SK-N-SH treated with all-trans-retinoic acid at 6 μM for 48 hours (cell line): ENCODE results near the gene BICC1.

Experiments
- ARNTL ChIP-seq: fragments of 450-650 bp; formaldehyde crosslinking; IDR thresholded peaks from 2 replicates; pipeline ENCODE4 v1.5.0; 2020; ENCODE audit warnings: low read depth, mild to moderate bottlenecking, moderate library complexity, borderline replicate concordance
- BACH2 ChIP-seq: fragments of 250-450 bp; sonication (Bioruptor Pico); IDR thresholded peaks from 2 replicates; pipeline ENCODE4 v1.9.0; 2021; ENCODE audit warnings: mild to moderate bottlenecking, borderline replicate concordance
- ESRRG ChIP-seq: fragments of 250-450 bp; sonication (Bioruptor Pico); IDR thresholded peaks from 2 replicates; pipeline ENCODE4 v1.6.1; 2021; ENCODE audit warnings: mild to moderate bottlenecking
- PATZ1 ChIP-seq: fragments of 250-450 bp; sonication (Bioruptor Pico); IDR thresholded peaks from 2 replicates; pipeline ENCODE4 v1.8.0; 2020; ENCODE audit warnings: mild to moderate bottlenecking, moderate library complexity, borderline replicate concordance
- SNAI2 ChIP-seq: fragments of 250-450 bp; sonication (Bioruptor Pico); IDR thresholded peaks from 2 replicates; pipeline ENCODE4 v1.5.0; 2020; ENCODE audit warnings: mild to moderate bottlenecking, moderate library complexity
- TOX ChIP-seq: fragments of 250-450 bp; sonication (Bioruptor Pico); IDR thresholded peaks from 2 replicates; pipeline ENCODE4 v1.8.0; 2021; ENCODE audit warnings: mild to moderate bottlenecking, moderate library complexity, borderline replicate concordance
- TSHZ2 ChIP-seq: fragments of 250-450 bp; sonication (Bioruptor Pico); IDR thresholded peaks from 2 replicates; pipeline ENCODE4 v1.5.0; 2020; ENCODE audit warnings: mild to moderate bottlenecking, moderate library complexity
- ZFP3 ChIP-seq: fragments of 250-450 bp; sonication (Bioruptor Pico); IDR thresholded peaks from 2 replicates; pipeline ENCODE4 v1.5.0; 2020; ENCODE audit warnings: mild to moderate bottlenecking, moderate library complexity
- ZFP30 ChIP-seq: fragments of 450-650 bp; formaldehyde crosslinking; IDR thresholded peaks from 2 replicates; pipeline ENCODE4 v1.5.0; 2022; ENCODE audit warnings: mild to moderate bottlenecking, moderate library complexity
- ZNF70 ChIP-seq: fragments of 450-650 bp; formaldehyde crosslinking; IDR thresholded peaks from 2 replicates; pipeline ENCODE4 v1.5.0; 2020; ENCODE audit warnings: mild to moderate bottlenecking, moderate library complexity

- no peak for TF ChIP-seq ZFP30
- TF ChIP-seq PATZ1 (CRISPR knock-in tag): no peak
- TF ChIP-seq ARNTL: no peak
- TF ChIP-seq ESRRG (CRISPR knock-in tag): no peak
- no peak for TF ChIP-seq BACH2 (CRISPR knock-in tag)
- no peak for TF ChIP-seq TOX (CRISPR knock-in tag)
- no peak for TF ChIP-seq ZNF70
- no peak for TF ChIP-seq SNAI2 (CRISPR knock-in tag)
- TF ChIP-seq ZFP3 (CRISPR knock-in tag): no peak
- TF ChIP-seq TSHZ2 (CRISPR knock-in tag): no peak
These were observed 344.0 kb downstream of the BICC1 start for GRCh38 chr10:58856508-58857240.
